Keratinocyte (primary cell): ENCODE results near the gene CAMKK2.

Experiments used
- CTCF ChIP-seq, 3 experiments: IDR thresholded peaks in 1 of 3; conservative IDR thresholded peaks in 1 of 3; optimal IDR thresholded peaks in 1 of 3; 2 replicates in 2 of 3; 3 replicates in 1 of 3; pipeline versions ENCODE3 to v1.5.1; 2011; ENCODE audit warnings: low read length in 3 of 3, mild to moderate bottlenecking in 3 of 3, moderate library complexity in 2 of 3, control low read depth in 1 of 3, inconsistent platforms in 1 of 3; ENCODE audit not compliant: insufficient read depth in 2 of 3; ENCODE audit errors: extremely low read depth in 1 of 3
- EZH2 ChIP-seq: IDR thresholded peaks from one replicate; pipeline ENCODE4 v1.6.1; 2012; ENCODE audit warnings: inconsistent platforms, mild to moderate bottlenecking, low read length, moderate library complexity

GRCh38 chr12:121228919-121229665, 67.4 kb downstream of the CAMKK2 start:
- TF ChIP-seq CTCF (optimal IDR thresholded peaks at IDR 0.05 in 1 of 3, IDR thresholded peaks at IDR 0.05 in 1 of 3, conservative IDR thresholded peaks at IDR 0.05 in 1 of 3; ENCODE audit: extremely low read depth in 1 of 3, insufficient read depth in 2 of 3, low read length in 3 of 3) (no peak), EZH2 (no peak)
